AG10803 (cell line): ENCODE data around the gene ALG3.

Experiments used
- DNase-seq: peaks from one replicate; pipeline ENCODE4 v3.0.0; 2010; ENCODE audit warnings: low read depth
- H3K4me3 ChIP-seq: 2 replicates; pipeline ENCODE4 v1.5.1; 2011; ENCODE audit warnings: mild to moderate bottlenecking, low read length, control low read depth
- TF ChIP-seq, protein P1 (sequence below): conservative IDR thresholded peaks from 2 replicates; pipeline ENCODE4 v1.5.1; 2011; ENCODE audit warnings: mild to moderate bottlenecking, low read length, control low read depth, inconsistent platforms

ALG3 gene

GRCh38 chr3:184289426-184289938, 40.7 kb upstream of the ALG3 start:
- no peak overlapping the region for H3K4me3 ChIP-seq
- TF ChIP-seq, protein P1, sequence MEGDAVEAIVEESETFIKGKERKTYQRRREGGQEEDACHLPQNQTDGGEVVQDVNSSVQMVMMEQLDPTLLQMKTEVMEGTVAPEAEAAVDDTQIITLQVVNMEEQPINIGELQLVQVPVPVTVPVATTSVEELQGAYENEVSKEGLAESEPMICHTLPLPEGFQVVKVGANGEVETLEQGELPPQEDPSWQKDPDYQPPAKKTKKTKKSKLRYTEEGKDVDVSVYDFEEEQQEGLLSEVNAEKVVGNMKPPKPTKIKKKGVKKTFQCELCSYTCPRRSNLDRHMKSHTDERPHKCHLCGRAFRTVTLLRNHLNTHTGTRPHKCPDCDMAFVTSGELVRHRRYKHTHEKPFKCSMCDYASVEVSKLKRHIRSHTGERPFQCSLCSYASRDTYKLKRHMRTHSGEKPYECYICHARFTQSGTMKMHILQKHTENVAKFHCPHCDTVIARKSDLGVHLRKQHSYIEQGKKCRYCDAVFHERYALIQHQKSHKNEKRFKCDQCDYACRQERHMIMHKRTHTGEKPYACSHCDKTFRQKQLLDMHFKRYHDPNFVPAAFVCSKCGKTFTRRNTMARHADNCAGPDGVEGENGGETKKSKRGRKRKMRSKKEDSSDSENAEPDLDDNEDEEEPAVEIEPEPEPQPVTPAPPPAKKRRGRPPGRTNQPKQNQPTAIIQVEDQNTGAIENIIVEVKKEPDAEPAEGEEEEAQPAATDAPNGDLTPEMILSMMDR: peak; percentile 69
- peak; percentile 39 for DNase-seq

DNA sequence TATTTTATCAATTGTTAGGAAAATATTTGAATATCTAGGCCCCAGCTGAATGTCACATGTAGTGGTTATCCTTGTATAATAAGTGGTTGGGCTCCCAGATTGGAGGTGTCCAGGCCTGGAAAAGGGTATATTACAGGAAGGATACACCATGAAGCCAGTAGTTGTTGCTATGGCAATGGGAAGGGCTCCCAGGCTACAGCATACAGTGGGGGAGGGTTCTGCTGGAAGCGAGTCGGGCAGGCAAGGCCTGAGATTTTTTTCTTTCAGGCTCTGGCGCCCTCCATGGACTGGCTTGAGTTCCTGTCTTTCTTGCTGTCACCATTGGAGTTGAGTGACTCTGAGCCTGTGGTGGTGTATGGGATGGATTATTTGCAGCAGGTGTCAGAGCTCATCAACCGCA, 35.9 kb upstream of the ALG3 start:
- TF ChIP-seq, protein P1: peak; percentile 42
- DNase-seq: peak; percentile 66
- no peak overlapping the region for H3K4me3 ChIP-seq

DNA sequence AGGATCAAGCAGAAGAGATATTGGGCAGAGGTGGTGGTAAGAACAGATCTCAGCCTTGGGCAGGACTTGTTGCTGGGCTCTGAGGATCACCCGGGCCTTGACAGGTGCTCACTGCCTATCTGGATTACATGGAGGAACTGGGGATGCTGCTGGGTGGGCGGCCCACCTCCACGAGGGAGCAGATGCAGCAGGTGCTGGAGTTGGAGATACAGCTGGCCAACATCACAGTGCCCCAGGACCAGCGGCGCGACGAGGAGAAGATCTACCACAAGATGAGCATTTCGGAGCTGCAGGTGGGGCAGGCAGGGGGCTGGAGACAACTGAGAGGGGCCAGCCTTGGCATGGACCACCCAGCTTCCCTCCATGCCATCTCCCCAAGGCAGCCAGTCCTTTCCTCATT, 34.9 kb upstream of the ALG3 start:
- TF ChIP-seq, protein P1: no peak
- DNase-seq: no peak
- H3K4me3 ChIP-seq: no peak overlapping the region

DNA sequence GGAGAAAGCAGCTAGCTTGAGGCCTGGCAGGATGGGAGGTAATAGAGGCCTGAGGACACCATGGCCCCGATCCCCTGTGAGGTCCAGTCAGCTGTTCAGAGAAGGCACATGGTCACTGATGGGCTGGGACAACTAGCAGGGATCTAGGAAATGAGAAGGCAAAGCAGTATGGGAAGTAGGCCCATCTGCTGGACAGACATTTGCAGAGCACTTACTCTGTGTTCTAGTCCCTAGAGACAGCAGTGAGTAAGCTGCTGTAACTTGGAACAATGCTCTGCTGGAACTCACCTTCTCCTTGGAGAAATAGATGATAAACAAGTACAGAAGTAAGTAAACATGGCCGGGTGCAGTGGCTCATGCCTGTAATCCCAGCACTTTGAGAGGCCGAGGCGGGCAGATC, 34.2 kb upstream of the ALG3 start:
- DNase-seq: no peak
- H3K4me3 ChIP-seq: no peak overlapping the region
- TF ChIP-seq, protein P1: no peak

GRCh38 chr3:184277366-184277765, 28.6 kb upstream of the ALG3 start:
- H3K4me3 ChIP-seq: no peak overlapping the region
- DNase-seq: no peak
- TF ChIP-seq, protein P1: no peak

GRCh38 chr3:184275961-184276910, 27.5 kb upstream of the ALG3 start, which contains the start of gene ECE2:
Gene ECE2 (plus strand): TSS chr3:184276022. CDS start chr3:184276154, 132 bp downstream.
- no peak within 1 kb of the TSS for H3K4me3 ChIP-seq
- TF ChIP-seq, protein P1: no peak
- no peak for DNase-seq

GRCh38 chr3:184275381-184275701, 26.6 kb upstream of the ALG3 start:
- TF ChIP-seq, protein P1: no peak
- DNase-seq: no peak
- no peak overlapping the region for H3K4me3 ChIP-seq
